ENCODE measurements around the gene PLA2G2A.

- TF ChIP-seq MXI1 (IDR thresholded peaks at IDR 0.05; ENCODE audit: low read depth, low read length) (no peak), RAD21 (IDR thresholded peaks at IDR 0.05; ENCODE audit: low read length) (no peak), CTCF (IDR thresholded peaks at IDR 0.05) (no peak)
These were observed 25.4 kb downstream of the PLA2G2A start for GRCh38 chr1:19954059-19954458.
